ENCODE data around the gene SLC25A13. TPM values are rescaled to one million over a fixed set of nuclear protein-coding genes. Genes with fewer than 3 reads are reported as not detected.
"Not testable (repeated sequence)": the region's sequence is repeated elsewhere in the genome, so short reads cannot be mapped to it uniquely, and the experiment has no call there.

SLC25A13 gene
- total RNA-seq, 1 donor from 2014 or later: 47.4 TPM

GRCh38 chr7:96173781-96174180 lies 148.1 kb downstream of the SLC25A13 start:
- Mint-ChIP-seq H3K9me3 (no peaks in the 10 kb centered on the region), H3K4me3 (no peak overlapping the region), H3K27ac (no peak overlapping the region), H3K4me1 (peaks cover 42% of the 10 kb centered on the region), H3K36me3 (peaks cover 6% of the 10 kb centered on the region), H3K27me3 (ENCODE audit: low read depth) (no peaks in the 10 kb centered on the region)
- DNase-seq (ENCODE audit: low spot score in 2 of 2, unreplicated experiment in 2 of 2): no peak
- TF ChIP-seq CTCF (IDR thresholded peaks at IDR 0.05; ENCODE audit: unreplicated experiment): no peak

- no peak for DNase-seq (ENCODE audit: low spot score in 2 of 2, unreplicated experiment in 2 of 2)
- peaks cover 5% of the 10 kb centered on the region for H3K36me3 Mint-ChIP-seq
- H3K9me3 Mint-ChIP-seq: no peaks in the 10 kb centered on the region
- H3K4me3 Mint-ChIP-seq: no peak overlapping the region
- H3K27me3 Mint-ChIP-seq (ENCODE audit: low read depth): no peaks in the 10 kb centered on the region
- no peak for TF ChIP-seq CTCF (IDR thresholded peaks at IDR 0.05; ENCODE audit: unreplicated experiment)
- peaks cover 34% of the 10 kb centered on the region for H3K4me1 Mint-ChIP-seq
- peak overlapping the region; percentile 88 for H3K27ac Mint-ChIP-seq
Observed at GRCh38 chr7:96169439-96169838, 152.5 kb downstream of the SLC25A13 start.

GRCh38 chr7:96167424-96167823 lies 154.5 kb downstream of the SLC25A13 start:
- no peaks in the 10 kb centered on the region for H3K27me3 Mint-ChIP-seq (ENCODE audit: low read depth)
- H3K4me3 Mint-ChIP-seq: no peak overlapping the region
- no peak for TF ChIP-seq CTCF (IDR thresholded peaks at IDR 0.05; ENCODE audit: unreplicated experiment)
- no peak overlapping the region for H3K27ac Mint-ChIP-seq
- H3K36me3 Mint-ChIP-seq: peaks cover 11% of the 10 kb centered on the region
- no peaks in the 10 kb centered on the region for H3K9me3 Mint-ChIP-seq
- DNase-seq (ENCODE audit: low spot score in 2 of 2, unreplicated experiment in 2 of 2): no peak
- H3K4me1 Mint-ChIP-seq: peaks cover 30% of the 10 kb centered on the region

- H3K27ac Mint-ChIP-seq: no peak overlapping the region
- H3K36me3 Mint-ChIP-seq: peaks cover 31% of the 10 kb centered on the region
- no peak for TF ChIP-seq CTCF (IDR thresholded peaks at IDR 0.05; ENCODE audit: unreplicated experiment)
- H3K9me3 Mint-ChIP-seq: peaks cover 3% of the 10 kb centered on the region
- H3K27me3 Mint-ChIP-seq (ENCODE audit: low read depth): no peaks in the 10 kb centered on the region
- no peak overlapping the region for H3K4me3 Mint-ChIP-seq
- DNase-seq (ENCODE audit: low spot score in 2 of 2, unreplicated experiment in 2 of 2): no peak
- H3K4me1 Mint-ChIP-seq: peaks cover 15% of the 10 kb centered on the region
Observed at GRCh38 chr7:96161897-96162296, 160.0 kb downstream of the SLC25A13 start.

- no peak for TF ChIP-seq CTCF (IDR thresholded peaks at IDR 0.05; ENCODE audit: unreplicated experiment)
- Mint-ChIP-seq H3K27ac (no peak overlapping the region), H3K4me1 (no peaks in the 10 kb centered on the region), H3K36me3 (peaks cover 34% of the 10 kb centered on the region), H3K4me3 (no peak overlapping the region), H3K9me3 (peaks cover 3% of the 10 kb centered on the region), H3K27me3 (ENCODE audit: low read depth) (no peaks in the 10 kb centered on the region)
- DNase-seq (ENCODE audit: low spot score in 2 of 2, unreplicated experiment in 2 of 2): no peak
Observed at GRCh38 chr7:96157856-96158255, 164.0 kb downstream of the SLC25A13 start.

- H3K27me3 Mint-ChIP-seq (ENCODE audit: low read depth); H3K4me3 Mint-ChIP-seq; H3K27ac Mint-ChIP-seq; H3K9me3 Mint-ChIP-seq; H3K4me1 Mint-ChIP-seq; DNase-seq (ENCODE audit: low spot score in 2 of 2, unreplicated experiment in 2 of 2): not testable (repeated sequence)
- H3K36me3 Mint-ChIP-seq: peaks cover 21% of the 10 kb centered on the region
Observed at GRCh38 chr7:96154506-96154905, 167.4 kb downstream of the SLC25A13 start.
